ENCODE data around the gene SH3TC1. TPM values are rescaled to one million over a fixed set of nuclear protein-coding genes. Genes with fewer than 3 reads are reported as not detected.

Gene SH3TC1
- polyA plus RNA-seq, 3 donors, result 36.9 to 85.7 (median 41.9) TPM

GRCh38 chr4:8250637-8251036 lies 51.5 kb downstream of the SH3TC1 start:
- peaks cover 0 to 3% of the 10 kb centered on the region in 2 donors for H3K4me1 ChIP-seq (ENCODE audit: control insufficient read depth in 1 of 2, insufficient read depth in 2 of 2, low read length in 2 of 2)
- WGBS (ENCODE audit: insufficient coverage), result 88% methylated on average over 6 of the region's 7 CpGs
- H2AFZ ChIP-seq (ENCODE audit: insufficient read depth, low read depth, low read length, poor library complexity, severe bottlenecking), result no peak overlapping the region
- Mint-ChIP-seq H3K4me1 (peaks cover 10% of the 10 kb centered on the region), H3K4me3 (no peak overlapping the region), H3K27me3 (ENCODE audit: low read depth in 3 of 3) (peaks cover 3 to 7% (median 5%) of the 10 kb centered on the region in 3 donors), H3K9me3 (no peaks in the 10 kb centered on the region), H3K36me3 (no peaks in the 10 kb centered on the region), H3K27ac (no peak overlapping the region)
- H3K79me2 ChIP-seq (ENCODE audit: insufficient read depth, low read length), result no peaks in the 10 kb centered on the region
- DNase-seq, result no peak
- H4K20me1 ChIP-seq (ENCODE audit: insufficient read depth, low read length), result no peaks in the 10 kb centered on the region
- no peak overlapping the region for H3K27ac ChIP-seq (ENCODE audit: low read depth in 1 of 2, low read length in 2 of 2)
- intact Hi-C loops (cut with micrococcal nuclease), result no loop called here
- no peak overlapping the region for H3K9ac ChIP-seq (ENCODE audit: insufficient read depth, low read length, poor library complexity, severe bottlenecking)
- no peak overlapping the region for H3K4me3 ChIP-seq (replicated peaks in 1 of 3; ENCODE audit: low read depth in 2 of 3, low read length in 3 of 3)
- no peaks in the 10 kb centered on the region for H3K27me3 ChIP-seq (ENCODE audit: control insufficient read depth in 2 of 2, insufficient read depth in 2 of 2, low read length in 2 of 2)
- TF ChIP-seq CTCF (IDR thresholded peaks at IDR 0.05), result no peak
- no peaks in the 10 kb centered on the region for H3K9me3 ChIP-seq (replicated peaks in 1 of 2; ENCODE audit: control insufficient read depth in 1 of 2, insufficient read depth in 1 of 2, low read length in 2 of 2)
- no peak overlapping the region for H3K4me2 ChIP-seq (replicated peaks; ENCODE audit: extremely low read depth, low read length, poor library complexity, severe bottlenecking)
- no peaks in the 10 kb centered on the region for H3K36me3 ChIP-seq (replicated peaks in 1 of 2; ENCODE audit: control insufficient read depth in 1 of 2, insufficient read depth in 2 of 2, low read length in 2 of 2)

GRCh38 chr4:8251110-8251883 lies 52.2 kb downstream of the SH3TC1 start:
- no peaks in the 10 kb centered on the region for H3K4me1 ChIP-seq (ENCODE audit: control insufficient read depth in 1 of 2, insufficient read depth in 2 of 2, low read length in 2 of 2)
- H2AFZ ChIP-seq (ENCODE audit: insufficient read depth, low read depth, low read length, poor library complexity, severe bottlenecking), result no peak overlapping the region
- WGBS (ENCODE audit: insufficient coverage), result 88% methylated on average over 24 of the region's 24 CpGs
- Mint-ChIP-seq H3K4me1 (peaks cover 4% of the 10 kb centered on the region), H3K4me3 (no peak overlapping the region), H3K9me3 (no peaks in the 10 kb centered on the region), H3K27me3 (ENCODE audit: low read depth in 3 of 3) (peaks cover 3 to 10% (median 5%) of the 10 kb centered on the region in 3 donors), H3K36me3 (no peaks in the 10 kb centered on the region), H3K27ac (no peak overlapping the region)
- intact Hi-C loops (cut with micrococcal nuclease), result no loop called here
- no peaks in the 10 kb centered on the region for H4K20me1 ChIP-seq (ENCODE audit: insufficient read depth, low read length)
- no peak for DNase-seq
- no peaks in the 10 kb centered on the region for H3K27me3 ChIP-seq (ENCODE audit: control insufficient read depth in 2 of 2, insufficient read depth in 2 of 2, low read length in 2 of 2)
- no peak overlapping the region for H3K27ac ChIP-seq (ENCODE audit: low read depth in 1 of 2, low read length in 2 of 2)
- TF ChIP-seq CTCF (IDR thresholded peaks at IDR 0.05), result no peak
- H3K79me2 ChIP-seq (ENCODE audit: insufficient read depth, low read length), result no peaks in the 10 kb centered on the region
- no peak overlapping the region for H3K4me3 ChIP-seq (replicated peaks in 1 of 3; ENCODE audit: low read depth in 2 of 3, low read length in 3 of 3)
- H3K9ac ChIP-seq (ENCODE audit: insufficient read depth, low read length, poor library complexity, severe bottlenecking), result no peak overlapping the region
- no peak overlapping the region for H3K4me2 ChIP-seq (replicated peaks; ENCODE audit: extremely low read depth, low read length, poor library complexity, severe bottlenecking)
- H3K36me3 ChIP-seq (replicated peaks in 1 of 2; ENCODE audit: control insufficient read depth in 1 of 2, insufficient read depth in 2 of 2, low read length in 2 of 2), result no peaks in the 10 kb centered on the region
- no peaks in the 10 kb centered on the region for H3K9me3 ChIP-seq (replicated peaks in 1 of 2; ENCODE audit: control insufficient read depth in 1 of 2, insufficient read depth in 1 of 2, low read length in 2 of 2)

Data from CD14-positive monocyte (primary cell).